ENCODE measurements around the gene CAND1. TPM values are rescaled to one million over a fixed set of nuclear protein-coding genes. Genes with fewer than 3 reads are reported as not detected.

CAND1 gene
- total and polyA plus RNA-seq, 2 of the 8 experiments (the other 6 are each of a cell fraction or from before 2014, with no cell fraction given), result 39.4 to 271 TPM

- FAIRE-seq (no peak), DNase-seq (ENCODE audit: low read depth in 1 of 2, low spot score in 2 of 2) (no peak)
- Histone ChIP-seq H3K4me1 (replicated peaks in 1 of 4; ENCODE audit: control insufficient read depth in 3 of 4, insufficient read depth in 4 of 4, low read length in 3 of 4) (peaks cover 0 to 3% (median 0%) of the 10 kb centered on the region in 4 experiments; a peak in 1 of 7 replicates), H3K23me2 (ENCODE audit: low read depth, low read length) (no peaks in the 10 kb centered on the region), H4K20me1 (replicated peaks in 1 of 2; ENCODE audit: control insufficient read depth in 1 of 2, insufficient read depth in 2 of 2, low read length in 2 of 2) (no peaks in the 10 kb centered on the region), H3K9ac (replicated peaks in 1 of 4; ENCODE audit: extremely low read depth in 1 of 4, low read depth in 3 of 4, low read length in 3 of 4) (no peak overlapping the region), H3K79me2 (ENCODE audit: control insufficient read depth in 1 of 2, insufficient read depth in 2 of 2, low read length in 2 of 2) (no peaks in the 10 kb centered on the region), H2BK20ac (ENCODE audit: low read length) (no peak overlapping the region), H4K8ac (ENCODE audit: extremely low read depth, insufficient read depth, low read length) (no peak overlapping the region), H3K36me3 (ENCODE audit: control insufficient read depth in 2 of 4, insufficient read depth in 4 of 4, low read length in 3 of 4) (no peaks in the 10 kb centered on the region), H2AFZ (ENCODE audit: low read length) (no peak overlapping the region), H4K91ac (replicated peaks; ENCODE audit: insufficient read length, low read length) (no peak overlapping the region), H3K27me3 (replicated peaks in 1 of 4; ENCODE audit: control insufficient read depth in 3 of 4, extremely low read depth in 1 of 4, insufficient read depth in 3 of 4, low read length in 3 of 4) (no peaks in the 10 kb centered on the region), H3K9me3 (ENCODE audit: insufficient read depth in 2 of 2, low read depth in 1 of 2, low read length in 1 of 2) (peaks cover 2 to 5% of the 10 kb centered on the region in 2 experiments; a peak in 3 of 4 replicates), H3K23ac (ENCODE audit: insufficient read length) (no peak overlapping the region), H2BK120ac (replicated peaks; ENCODE audit: low read depth, low read length) (no peak overlapping the region), H3K79me1 (ENCODE audit: low read depth, low read length) (no peaks in the 10 kb centered on the region), H3K4ac (replicated peaks; ENCODE audit: insufficient read length, low read depth, low read length) (no peak overlapping the region), H2BK5ac (ENCODE audit: low read depth, low read length) (no peak overlapping the region), H3K4me2 (ENCODE audit: insufficient read depth in 1 of 2, low read depth in 2 of 2, low read length in 2 of 2) (no peak overlapping the region), H2BK12ac (ENCODE audit: low read depth, low read length) (no peak overlapping the region), H4K5ac (ENCODE audit: insufficient read length, low read depth, low read length) (no peak overlapping the region), H2BK15ac (ENCODE audit: low read length) (no peak overlapping the region), H3K56ac (replicated peaks; ENCODE audit: insufficient read length, low read depth, low read length) (no peak overlapping the region), H3K18ac (ENCODE audit: extremely low read depth, low read length) (no peak overlapping the region), H3K27ac (ENCODE audit: low read depth, low read length) (no peak overlapping the region), H2AK5ac (ENCODE audit: low read depth, low read length) (no peak overlapping the region), H3K4me3 (ENCODE audit: extremely low read depth in 1 of 4, insufficient read depth in 2 of 4, low read depth in 3 of 4, low read length in 4 of 4) (no peak overlapping the region), H3K14ac (ENCODE audit: insufficient read length) (no peak overlapping the region)
- ChIA-PET POLR2A (ENCODE audit: partially characterized antibody) (interaction anchor here (1.0 kb wide), 1 partner anchor 10 kb away, joined by 3 read pairs; no protein-coding TSS in a partner anchor), CTCF (ENCODE audit: partially characterized antibody) (interaction anchor here (1.0 kb wide), 1 partner anchor 8 kb away, joined by 3 read pairs; no protein-coding TSS in a partner anchor)
- TF ChIP-seq MAFK (IDR thresholded peaks at IDR 0.05; ENCODE audit: low read depth, low read length), result no peak
- TF ChIP-seq NANOG (IDR thresholded peaks at IDR 0.05; ENCODE audit: insufficient read depth, low read depth, low read length, poor library complexity, severe bottlenecking), result no peak
Observed at GRCh38 chr12:67364228-67364627, 95.1 kb downstream of the CAND1 start.
